ENCODE measurements around the gene ANGPTL8.

Gene ANGPTL8

DNA sequence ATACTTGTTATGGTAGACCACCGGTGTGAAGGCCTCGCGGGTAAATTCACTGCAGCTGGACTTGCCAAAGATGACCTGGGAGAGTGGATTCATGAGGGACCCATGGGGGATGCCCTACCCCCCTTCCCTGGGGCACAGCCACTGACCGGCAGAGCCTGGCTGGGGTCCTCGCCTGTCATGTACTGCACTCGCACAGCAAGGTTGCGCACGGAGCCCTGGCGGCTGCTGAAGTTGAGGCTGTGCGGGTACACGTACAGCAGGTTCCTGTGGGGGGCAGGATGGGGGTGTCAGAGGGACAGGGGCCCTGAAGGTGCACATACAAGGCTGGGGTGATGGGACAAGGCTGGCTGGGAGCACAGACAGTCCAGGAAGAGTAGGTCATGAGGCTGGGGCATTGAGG is 1.4 kb upstream of the ANGPTL8 start:
- no peak for DNase-seq

DNA sequence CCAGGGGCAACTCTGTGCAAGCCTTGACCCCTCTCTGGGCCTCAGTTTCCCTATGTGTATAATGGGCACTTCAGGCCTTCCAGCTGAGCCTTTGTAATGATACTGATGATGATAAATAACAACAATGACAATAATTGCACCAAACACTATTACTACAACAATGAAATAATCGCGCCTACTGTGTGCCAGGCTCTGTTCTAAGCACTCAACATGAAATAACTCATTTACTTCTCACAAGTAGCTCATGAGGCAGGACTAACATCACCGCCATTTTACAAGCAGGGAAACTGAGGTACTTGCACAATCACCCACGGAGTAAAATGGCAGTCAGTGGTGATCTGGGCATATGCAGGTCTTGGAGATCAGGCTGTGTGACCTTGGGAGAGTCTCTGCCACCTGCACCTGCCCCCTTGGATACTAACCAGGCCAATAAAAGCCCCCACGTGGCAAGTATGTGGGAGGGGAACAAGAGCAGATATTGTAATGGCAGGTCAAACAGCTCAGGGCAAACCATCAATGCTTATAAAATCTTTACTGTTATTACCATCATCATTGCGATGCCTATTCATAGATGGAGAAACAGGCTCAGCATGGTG is 540 bp upstream of the ANGPTL8 start:
- DNase-seq: no peak

GRCh38 chr19:11240008-11240444 is 607 bp downstream of the ANGPTL8 start:
- DNase-seq: no peak

- DNase-seq: no peak
Observed at GRCh38 chr19:11242025-11242424, 2.6 kb downstream of the ANGPTL8 start.

GRCh38 chr19:11242864-11243797 is 3.7 kb downstream of the ANGPTL8 start:
- peak; percentile 35 to 50 for DNase-seq

GRCh38 chr19:11243798-11244169 is 4.4 kb downstream of the ANGPTL8 start:
- DNase-seq: no peak

- DNase-seq: no peak
Observed at GRCh38 chr19:11244846-11245589, 5.6 kb downstream of the ANGPTL8 start.

- no peak for DNase-seq
Observed at GRCh38 chr19:11246941-11247340, 7.5 kb downstream of the ANGPTL8 start.

DNA sequence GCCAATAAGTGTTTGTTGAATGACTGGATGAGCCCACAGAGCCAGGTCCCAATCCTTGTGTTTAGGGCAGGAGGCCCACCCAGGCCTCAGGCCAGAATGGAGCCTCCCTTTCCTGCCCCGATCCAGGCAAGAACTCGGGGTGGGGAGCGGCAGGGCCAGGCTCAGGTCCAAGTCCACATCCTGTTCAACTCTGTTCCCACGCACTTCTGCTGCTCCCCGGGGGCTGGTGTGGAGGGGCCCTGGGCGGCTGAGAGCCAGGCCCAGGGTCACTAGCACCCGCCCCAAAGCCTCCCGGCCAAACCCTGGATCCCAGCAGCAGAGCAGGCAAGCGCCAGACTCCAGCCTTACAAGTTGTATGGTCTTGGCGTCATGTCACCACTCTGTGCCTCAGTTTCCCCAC is 8.0 kb downstream of the ANGPTL8 start:
- no peak for DNase-seq

- DNase-seq: no peak
Observed at GRCh38 chr19:11247934-11248333, 8.5 kb downstream of the ANGPTL8 start.

- no peak for DNase-seq
Observed at GRCh38 chr19:11248852-11249251, 9.4 kb downstream of the ANGPTL8 start.

GRCh38 chr19:11251217-11251616 is 11.8 kb downstream of the ANGPTL8 start:
- DNase-seq: no peak

- no peak for DNase-seq
Observed at GRCh38 chr19:11251650-11252314, 12.4 kb downstream of the ANGPTL8 start.

DNA sequence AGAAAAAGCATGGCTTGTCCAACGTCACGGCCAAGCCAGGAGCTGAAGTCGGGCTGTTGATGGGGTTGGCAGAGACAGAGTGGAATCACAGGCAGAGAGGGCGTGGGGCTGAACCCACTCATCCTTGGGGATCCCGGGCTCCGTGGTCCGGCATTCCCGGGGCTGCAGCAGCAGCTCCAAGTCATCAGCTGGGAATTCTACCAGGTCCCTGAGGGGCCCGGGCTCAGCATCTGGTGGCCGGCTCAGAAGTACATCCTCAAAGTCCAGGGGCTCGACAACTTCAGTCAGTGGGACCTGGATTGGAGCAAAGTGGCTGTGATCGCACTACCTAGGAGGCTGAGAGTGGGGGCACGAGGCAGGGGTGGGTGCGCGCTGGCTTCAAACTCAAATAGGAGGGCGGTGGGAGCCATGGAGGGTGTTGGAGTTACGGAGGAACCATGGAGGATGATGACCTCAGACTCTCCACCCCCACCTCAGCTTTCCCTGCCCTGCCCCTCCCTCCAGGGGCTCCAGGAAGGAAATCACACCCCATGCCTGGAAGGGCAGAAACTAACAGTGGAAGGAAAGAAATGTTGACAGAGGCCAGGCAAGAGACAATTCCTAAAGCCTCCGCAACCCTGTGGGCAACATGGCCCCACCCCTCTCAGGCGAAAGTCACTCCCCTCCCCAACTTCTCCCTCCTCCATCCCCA is 13.4 kb downstream of the ANGPTL8 start:
- no peak for DNase-seq

GRCh38 chr19:11254666-11255065 is 15.2 kb downstream of the ANGPTL8 start:
- DNase-seq: peak in 1 of 2 experiments; percentile 15

- DNase-seq: no peak
Observed at GRCh38 chr19:11256189-11256588, 16.8 kb downstream of the ANGPTL8 start.

GRCh38 chr19:11257846-11258380 is 18.5 kb downstream of the ANGPTL8 start:
- DNase-seq: no peak

DNA sequence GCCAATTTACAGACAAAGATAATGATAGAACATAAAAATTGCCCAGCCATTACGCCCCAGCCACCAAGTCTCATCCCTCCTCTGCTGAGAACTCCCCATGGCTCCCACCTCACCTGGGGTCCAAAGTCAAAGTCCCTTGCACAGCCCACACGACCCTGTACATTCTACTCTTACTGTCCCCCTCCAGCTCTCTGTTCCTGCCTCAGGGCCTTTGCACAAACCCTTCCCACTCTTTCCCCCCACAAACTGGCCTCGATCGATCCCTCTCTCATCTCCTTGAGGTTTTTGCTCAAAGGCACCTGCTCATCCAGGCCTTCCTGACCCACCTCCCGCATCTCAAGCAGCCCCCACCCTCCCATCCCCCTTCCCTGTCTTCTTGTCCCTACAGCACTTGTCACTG is 21.6 kb downstream of the ANGPTL8 start:
- DNase-seq: no peak

DNA sequence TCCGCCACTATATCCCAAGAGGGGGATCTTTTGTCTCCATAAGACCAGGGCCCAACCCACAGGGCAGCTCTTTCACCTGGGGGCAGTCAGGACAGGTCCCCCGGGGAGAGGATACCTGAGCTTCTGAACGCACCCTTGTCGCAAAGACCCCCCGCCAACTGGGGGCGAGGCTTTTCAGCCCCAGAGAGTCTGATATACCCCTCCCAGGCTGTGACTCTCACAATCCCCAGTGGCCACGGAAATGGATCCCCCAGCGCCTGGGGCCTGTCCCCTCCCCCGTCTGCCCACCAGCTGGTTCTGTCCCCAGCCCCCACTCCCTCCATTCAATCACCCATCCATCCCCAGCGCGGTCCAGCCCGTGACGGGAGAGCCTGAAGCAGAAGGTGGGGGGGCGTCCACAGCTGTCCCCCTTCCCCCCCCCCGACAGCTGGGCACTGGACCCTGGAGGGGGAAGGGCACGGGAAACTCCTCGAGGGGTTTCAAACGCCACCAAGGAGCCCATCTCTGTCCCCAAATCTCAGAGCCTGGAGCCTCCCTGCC is 22.1 kb downstream of the ANGPTL8 start:
- peak; percentile 47 to 70 for DNase-seq

- no peak for DNase-seq
Observed at GRCh38 chr19:11261971-11262839, 22.8 kb downstream of the ANGPTL8 start, which contains the start of gene DOCK6. Gene DOCK6, minus strand, starts transcription at chr19:11262524. Its CDS starts 84 bp downstream, at chr19:11262440.

DNA sequence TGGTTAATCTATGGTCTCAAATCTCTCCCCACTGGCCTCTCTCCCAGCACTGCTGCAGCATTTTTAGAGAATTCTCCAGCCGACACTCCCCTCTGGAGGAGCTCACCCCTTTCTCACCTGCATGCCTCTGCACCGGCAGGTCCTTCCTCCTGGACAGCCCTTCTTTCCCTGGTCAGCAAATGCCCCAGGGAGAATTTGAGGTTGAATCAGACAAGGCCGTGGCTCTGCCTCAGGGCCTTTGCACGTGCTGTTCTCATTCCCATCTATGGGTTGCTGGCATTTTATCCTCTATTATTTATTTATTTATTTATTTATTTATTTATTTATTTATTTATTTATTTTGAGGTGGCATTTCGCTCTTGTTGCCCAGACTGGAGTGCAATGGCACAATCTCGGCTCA is 24.3 kb downstream of the ANGPTL8 start:
- no peak for DNase-seq
